Activated naive CD4-positive, alpha-beta T cell treated with anti-CD3 and anti-CD28 coated beads, Interleukin-2, amount 50 U/mL, for 16 hours (primary cell): Measurements from ENCODE around the gene MATR3.
"Not testable (repeated sequence)": the region's sequence is repeated elsewhere in the genome, so short reads cannot be mapped to it uniquely, and the experiment has no call there.

Experiments used
- DNase-seq: peaks from one replicate; pipeline ENCODE4 v3.0.0-alpha.2; 2020

Gene MATR3

GRCh38 chr5:139301808-139302499 is 8.4 kb downstream of the MATR3 start:
- DNase-seq, result no peak

- no peak for DNase-seq
Observed at GRCh38 chr5:139304391-139305324, 11.1 kb downstream of the MATR3 start.

GRCh38 chr5:139306197-139306596 is 12.7 kb downstream of the MATR3 start:
- DNase-seq, result no peak

- DNase-seq, result no peak
Observed at GRCh38 chr5:139306628-139307379, 13.3 kb downstream of the MATR3 start.

GRCh38 chr5:139308797-139309196 is 15.3 kb downstream of the MATR3 start:
- no peak for DNase-seq

- DNase-seq, result not testable (repeated sequence)
Observed at GRCh38 chr5:139310715-139311186, 17.2 kb downstream of the MATR3 start.

GRCh38 chr5:139312075-139312474 is 18.5 kb downstream of the MATR3 start:
- DNase-seq, result no peak

- DNase-seq, result no peak
Observed at GRCh38 chr5:139314276-139314675, 20.7 kb downstream of the MATR3 start.

GRCh38 chr5:139315056-139315615 is 21.6 kb downstream of the MATR3 start:
- DNase-seq, result no peak

GRCh38 chr5:139335811-139336210 is 42.3 kb downstream of the MATR3 start:
- no peak for DNase-seq

- no peak for DNase-seq
Observed at GRCh38 chr5:139340051-139340450, 46.5 kb downstream of the MATR3 start.

- no peak for DNase-seq
Observed at GRCh38 chr5:139341187-139341688, 47.7 kb downstream of the MATR3 start.

- peak; percentile 98 for DNase-seq
Observed at GRCh38 chr5:139341689-139342422, 48.3 kb downstream of the MATR3 start, which contains the start of gene PAIP2. Gene PAIP2 (plus strand): TSS chr5:139341854. CDS start chr5:139363785, 21,931 bp downstream.

GRCh38 chr5:139342423-139342723 is 48.8 kb downstream of the MATR3 start:
- DNase-seq, result peak; percentile 85

- no peak for DNase-seq
Observed at GRCh38 chr5:139343476-139343875, 49.9 kb downstream of the MATR3 start.

GRCh38 chr5:139344177-139344576 is 50.6 kb downstream of the MATR3 start:
- DNase-seq, result no peak

GRCh38 chr5:139345442-139345841 is 51.9 kb downstream of the MATR3 start:
- not testable (repeated sequence) for DNase-seq

- not testable (repeated sequence) for DNase-seq
Observed at GRCh38 chr5:139347863-139348262, 54.3 kb downstream of the MATR3 start.

- DNase-seq, result no peak
Observed at GRCh38 chr5:139354186-139354585, 60.6 kb downstream of the MATR3 start.

GRCh38 chr5:139355900-139356299 is 62.4 kb downstream of the MATR3 start:
- DNase-seq, result not testable (repeated sequence)

GRCh38 chr5:139358064-139358463 is 64.5 kb downstream of the MATR3 start:
- DNase-seq, result no peak

GRCh38 chr5:139360384-139360783 is 66.8 kb downstream of the MATR3 start:
- DNase-seq, result no peak
